H1 (cell line): ENCODE results near the gene PPP1R11.

Source experiments
- ATF2 ChIP-seq: IDR thresholded peaks from 2 replicates; pipeline ENCODE4 v1.6.1; 2012; ENCODE audit warnings: low read length, inconsistent platforms
- CHD2 ChIP-seq: IDR thresholded peaks from 2 replicates; pipeline ENCODE4 v1.6.1; 2012; ENCODE audit warnings: low read length, improper control_type of control experiment
- CTCF ChIP-seq, 3 experiments: IDR thresholded peaks; 1 replicate in 2 of 3; 2 replicates in 1 of 3; pipeline versions ENCODE4 v1.5.1 to v1.6.1; 2011; ENCODE audit warnings: low read length in 3 of 3, mild to moderate bottlenecking in 3 of 3, inconsistent platforms in 2 of 3, low read depth in 1 of 3, moderate library complexity in 1 of 3; ENCODE audit not compliant: insufficient read depth in 1 of 3; ENCODE audit errors: control extremely low read depth in 1 of 3
- GABPA ChIP-seq: IDR thresholded peaks from 2 replicates; pipeline ENCODE4 v1.6.1; 2011; ENCODE audit warnings: mild to moderate bottlenecking, low read length, moderate library complexity, borderline replicate concordance; ENCODE audit not compliant: insufficient read depth
- RFX5 ChIP-seq: IDR thresholded peaks from 2 replicates; pipeline ENCODE4 v1.6.1; 2011; ENCODE audit warnings: low read depth, low read length, improper control_type of control experiment, borderline replicate concordance
- RNF2 ChIP-seq: fragments of 200-900, 300-1000 bp; sonication (generic); IDR thresholded peaks from 2 replicates; pipeline ENCODE4 v1.7.1; 2016; ENCODE audit warnings: borderline replicate concordance, low read depth, mild to moderate bottlenecking, antibody characterized with exemption, low read length; ENCODE audit not compliant: poor library complexity, severe bottlenecking; ENCODE audit errors: missing control alignments
- SIN3A ChIP-seq, 2 experiments: IDR thresholded peaks in 1 of 2; conservative IDR thresholded peaks in 1 of 2; 2 replicates each; pipeline ENCODE4 v1.6.1; 2011 to 2012; ENCODE audit warnings: low read length in 2 of 2, improper control_type of control experiment in 1 of 2, low read depth in 1 of 2, mild to moderate bottlenecking in 1 of 2
- SP2 ChIP-seq: IDR thresholded peaks from 2 replicates; pipeline ENCODE4 v1.6.1; 2012; ENCODE audit warnings: mild to moderate bottlenecking, low read length, inconsistent platforms
- TBP ChIP-seq: IDR thresholded peaks from 2 replicates; pipeline ENCODE4 v1.6.1; 2011; ENCODE audit warnings: low read depth, low read length, improper control_type of control experiment
- ZNF274 ChIP-seq: IDR thresholded peaks from 2 replicates; pipeline ENCODE4 v1.7.0; 2012; ENCODE audit warnings: low read length, borderline replicate concordance; ENCODE audit errors: extremely low read depth

DNA sequence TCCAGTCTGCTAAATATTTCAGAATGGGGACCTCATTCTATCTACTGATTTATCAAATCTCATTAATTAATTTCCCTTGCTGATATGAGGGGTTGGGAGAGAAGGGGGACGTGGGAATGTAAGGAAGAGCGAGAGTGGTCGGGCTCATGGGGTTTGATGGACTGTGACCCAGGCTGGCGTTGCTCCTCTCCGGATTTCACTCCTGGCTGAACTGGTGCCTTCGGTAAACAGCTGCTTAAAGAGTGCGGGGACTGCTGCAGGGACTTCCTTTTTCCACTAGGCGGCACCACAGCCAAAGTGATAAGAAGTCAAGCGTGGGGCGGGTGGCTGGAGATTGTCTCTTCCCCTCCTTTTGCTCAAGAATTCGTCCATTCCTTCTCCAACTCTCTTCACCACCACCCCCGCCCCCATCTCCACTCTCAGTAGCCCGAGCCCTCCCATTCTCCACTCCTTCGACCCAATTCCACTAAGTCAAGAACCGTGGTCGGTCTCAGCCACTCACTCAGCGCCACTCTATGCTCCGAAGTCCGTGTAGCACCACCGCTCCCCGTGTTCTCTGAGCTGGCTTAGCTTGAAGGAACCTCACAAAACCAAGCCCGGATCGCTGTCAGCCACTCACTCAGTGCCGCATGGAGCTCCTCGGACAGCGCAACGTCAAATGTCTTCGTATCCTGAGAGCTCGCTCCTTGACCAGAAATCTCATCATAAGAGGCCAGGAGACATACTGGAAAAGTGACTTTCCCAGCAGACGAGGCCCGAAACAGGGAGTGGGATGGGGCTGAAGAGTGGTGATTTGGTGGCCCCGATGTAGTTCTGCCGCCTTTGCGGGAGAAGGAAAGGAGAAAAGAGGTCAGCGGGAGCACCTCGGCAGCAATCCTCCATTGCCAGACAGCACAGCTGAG, 36.2 kb downstream of the PPP1R11 start:
- TF ChIP-seq SP2, result no peak
- TF ChIP-seq CHD2, result no peak
- peak; percentile 88 to 95 (median 94) for TF ChIP-seq CTCF (IDR thresholded peaks at IDR 0.05; ENCODE audit: control extremely low read depth in 1 of 3, insufficient read depth in 1 of 3, low read depth in 1 of 3, low read length in 3 of 3)
- no peak; the same call in 1 of the 2 replicates for TF ChIP-seq TBP
- peak; percentile 51 to 70; a peak in 2 of 4 replicates for TF ChIP-seq SIN3A (conservative IDR thresholded peaks at IDR 0.05 in 1 of 2, IDR thresholded peaks at IDR 0.05 in 1 of 2; ENCODE audit: low read depth in 1 of 2, low read length in 2 of 2)
- TF ChIP-seq ATF2, result no peak
- TF ChIP-seq ZNF274, result no peak
- TF ChIP-seq RFX5, result no peak
- no peak for TF ChIP-seq RNF2
- TF ChIP-seq GABPA, result no peak
